HG03558 (cell line): ENCODE data around the gene MIER3.
"Not testable (repeated sequence)": the region's sequence is repeated elsewhere in the genome, so short reads cannot be mapped to it uniquely, and the experiment has no call there.

Experiments used
- ATAC-seq: cut with Tn5 transposase; IDR thresholded peaks from one replicate; pipeline ENCODE4 v1.9.1; 2021; ENCODE audit warnings: moderate number of reproducible peaks; ENCODE audit not compliant: unreplicated experiment; ENCODE audit errors: extremely low read depth

MIER3 gene, protein sequence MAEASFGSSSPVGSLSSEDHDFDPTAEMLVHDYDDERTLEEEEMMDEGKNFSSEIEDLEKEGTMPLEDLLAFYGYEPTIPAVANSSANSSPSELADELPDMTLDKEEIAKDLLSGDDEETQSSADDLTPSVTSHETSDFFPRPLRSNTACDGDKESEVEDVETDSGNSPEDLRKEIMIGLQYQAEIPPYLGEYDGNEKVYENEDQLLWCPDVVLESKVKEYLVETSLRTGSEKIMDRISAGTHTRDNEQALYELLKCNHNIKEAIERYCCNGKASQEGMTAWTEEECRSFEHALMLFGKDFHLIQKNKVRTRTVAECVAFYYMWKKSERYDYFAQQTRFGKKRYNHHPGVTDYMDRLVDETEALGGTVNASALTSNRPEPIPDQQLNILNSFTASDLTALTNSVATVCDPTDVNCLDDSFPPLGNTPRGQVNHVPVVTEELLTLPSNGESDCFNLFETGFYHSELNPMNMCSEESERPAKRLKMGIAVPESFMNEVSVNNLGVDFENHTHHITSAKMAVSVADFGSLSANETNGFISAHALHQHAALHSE

DNA sequence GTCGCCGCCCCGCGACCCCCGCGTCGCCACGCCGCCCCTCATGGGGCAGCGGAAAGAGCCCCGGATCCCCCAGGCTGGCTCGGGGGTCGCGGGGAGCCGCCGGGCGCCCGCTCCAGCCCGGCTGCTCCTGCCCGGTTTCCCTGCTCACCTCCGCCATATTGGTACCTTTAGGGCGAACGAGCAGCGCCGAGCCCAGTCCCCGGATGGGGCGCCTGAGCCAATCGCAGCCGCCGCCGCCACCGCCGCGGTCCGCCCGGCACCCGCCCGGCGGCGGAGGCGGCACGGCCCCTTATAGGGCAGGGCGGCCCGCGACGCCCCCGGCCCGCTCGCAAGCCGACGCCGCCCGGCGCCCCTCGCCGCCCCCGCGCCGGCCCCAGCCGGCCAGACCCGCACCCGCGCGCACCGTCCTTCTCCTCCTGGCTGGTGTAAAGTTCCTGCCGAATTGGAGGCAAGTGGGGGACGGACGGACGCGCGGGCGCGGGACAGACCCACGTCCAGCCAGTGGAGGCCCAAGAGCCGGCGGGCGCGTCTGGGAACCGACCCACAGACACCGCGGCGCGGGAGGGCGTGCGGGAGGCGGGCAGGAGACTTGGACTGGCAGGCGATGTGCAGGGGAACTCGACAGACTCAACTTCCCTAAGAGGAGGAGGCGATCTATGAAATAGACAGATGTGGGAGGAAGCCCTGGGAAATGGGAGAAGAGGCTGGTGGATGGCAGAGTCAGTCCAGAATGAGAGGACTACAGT lies at the start of gene MIER3:
TSS of gene MIER3 (minus strand) at position 178 of the 746 bp plus-strand sequence. CDS start at position 157, 21 bp downstream.
- peak; percentile 67 for ATAC-seq

GRCh38 chr5:56995596-56995995 lies 43.7 kb upstream of the MIER3 start:
- ATAC-seq, result no peak

- no peak for ATAC-seq
These were observed 41.3 kb upstream of the MIER3 start for GRCh38 chr5:56993241-56993640.

DNA sequence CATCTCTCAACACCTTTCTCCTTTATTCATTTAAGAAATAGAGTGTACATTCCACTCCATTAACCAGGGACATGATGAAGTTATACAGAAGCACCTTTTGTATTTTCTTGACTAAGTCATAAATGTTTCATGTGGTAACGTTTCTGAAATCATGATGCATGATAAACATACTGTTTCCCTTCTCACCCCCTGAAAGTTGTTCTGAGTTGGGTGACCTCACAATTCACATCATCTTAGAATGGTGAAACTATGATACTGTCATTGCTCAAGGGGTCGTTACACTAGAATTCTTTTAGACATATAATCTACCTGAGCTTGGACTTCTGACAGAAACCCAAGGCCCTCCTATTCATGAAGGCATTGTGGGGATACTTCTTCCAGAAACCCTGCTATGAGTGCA lies 37.8 kb upstream of the MIER3 start:
- no peak for ATAC-seq

GRCh38 chr5:56988490-56988889 lies 36.6 kb upstream of the MIER3 start:
- no peak for ATAC-seq

DNA sequence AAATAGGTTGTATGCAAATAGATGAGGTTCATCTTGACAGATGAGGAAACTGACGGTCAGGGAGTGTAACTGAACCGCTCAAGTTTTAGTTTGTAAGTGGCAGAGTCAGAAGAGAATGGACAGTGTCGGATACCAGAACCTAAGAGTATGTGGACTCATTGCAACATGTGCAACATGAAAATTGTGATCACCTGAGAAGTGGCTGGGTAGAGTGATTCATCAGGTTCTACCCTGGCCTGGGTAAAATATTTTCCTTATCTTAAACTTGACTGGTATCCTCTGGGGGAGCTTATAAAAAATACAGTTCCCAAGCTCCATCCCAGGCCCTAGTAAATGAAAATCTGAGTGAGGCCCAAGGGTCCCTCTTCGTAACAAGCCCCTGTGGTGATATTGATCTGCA lies 35.2 kb upstream of the MIER3 start:
- no peak for ATAC-seq

- peak; percentile 5 for ATAC-seq
These were observed 34.7 kb upstream of the MIER3 start for GRCh38 chr5:56986626-56986947.

DNA sequence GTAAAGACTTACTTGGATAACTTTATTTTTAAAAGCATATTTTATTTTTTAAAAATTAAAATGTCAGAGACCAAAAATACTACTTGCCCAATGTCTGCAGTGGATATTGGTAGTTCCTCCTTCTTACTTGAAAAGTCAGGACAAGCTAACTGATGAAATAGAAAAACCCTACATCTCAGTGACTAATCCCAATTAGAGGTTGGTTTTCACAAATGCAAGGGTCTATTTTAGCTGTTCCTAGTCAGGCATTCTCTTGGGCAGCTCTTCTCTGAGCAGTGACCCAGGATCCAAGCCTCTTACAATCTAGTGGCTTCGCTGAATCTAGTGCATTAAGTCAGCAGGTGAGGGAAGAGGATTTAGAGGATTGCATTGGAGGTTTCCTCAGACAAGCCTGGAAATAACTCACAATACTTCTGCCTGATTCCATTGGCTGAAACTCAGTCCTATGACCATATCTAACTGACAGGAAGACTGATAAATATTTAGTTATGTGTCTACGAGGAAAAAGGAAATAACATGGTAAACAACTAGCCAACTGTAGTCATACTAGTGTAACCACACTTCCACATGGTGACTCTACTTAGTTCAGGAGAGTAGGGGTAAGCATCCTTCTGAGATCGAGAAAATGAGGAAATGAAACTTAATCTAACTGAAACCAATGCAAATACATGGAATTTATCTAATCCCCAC lies 34.2 kb upstream of the MIER3 start:
- peak; percentile 42 for ATAC-seq

- no peak for ATAC-seq
These were observed 32.5 kb upstream of the MIER3 start for GRCh38 chr5:56984445-56984844.

- ATAC-seq, result peak; percentile 49
These were observed 31.9 kb upstream of the MIER3 start for GRCh38 chr5:56983593-56984361.

DNA sequence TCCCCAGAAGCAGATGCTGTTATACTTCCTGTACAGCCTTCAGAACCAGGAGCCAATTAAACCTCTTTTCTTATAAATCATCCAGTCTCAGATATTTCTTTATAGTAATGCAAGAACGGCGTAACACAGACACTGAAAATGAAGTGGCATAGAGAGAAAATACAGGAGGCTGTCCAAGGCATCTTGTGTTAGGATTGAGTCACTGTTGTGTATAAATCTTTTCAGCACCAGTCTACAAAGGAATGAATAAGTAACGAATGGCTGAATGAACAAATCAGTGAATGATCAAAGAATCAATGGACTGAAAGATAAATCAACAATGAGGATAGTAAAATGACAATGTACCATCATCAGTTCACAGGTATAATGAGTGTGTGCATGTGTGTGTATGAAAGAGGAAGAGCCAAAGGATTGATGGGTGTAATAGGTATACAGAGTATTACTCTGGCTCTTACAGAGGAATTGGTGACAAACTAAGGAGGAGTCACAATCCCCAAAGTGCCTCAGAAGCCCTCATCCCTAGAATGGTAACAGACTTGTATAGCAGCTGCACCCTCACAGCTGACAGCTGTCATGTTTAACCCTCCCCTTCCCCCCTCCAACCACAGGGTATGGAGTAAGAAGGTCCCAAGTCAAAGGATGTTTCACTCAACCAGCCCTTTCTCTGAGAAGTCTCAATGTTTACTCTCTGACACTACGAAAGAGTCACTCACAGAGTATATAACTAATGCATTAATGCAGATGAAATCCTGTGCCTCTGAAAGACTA lies 29.8 kb upstream of the MIER3 start:
- ATAC-seq, result no peak

GRCh38 chr5:56979968-56980367 lies 28.0 kb upstream of the MIER3 start:
- no peak for ATAC-seq

DNA sequence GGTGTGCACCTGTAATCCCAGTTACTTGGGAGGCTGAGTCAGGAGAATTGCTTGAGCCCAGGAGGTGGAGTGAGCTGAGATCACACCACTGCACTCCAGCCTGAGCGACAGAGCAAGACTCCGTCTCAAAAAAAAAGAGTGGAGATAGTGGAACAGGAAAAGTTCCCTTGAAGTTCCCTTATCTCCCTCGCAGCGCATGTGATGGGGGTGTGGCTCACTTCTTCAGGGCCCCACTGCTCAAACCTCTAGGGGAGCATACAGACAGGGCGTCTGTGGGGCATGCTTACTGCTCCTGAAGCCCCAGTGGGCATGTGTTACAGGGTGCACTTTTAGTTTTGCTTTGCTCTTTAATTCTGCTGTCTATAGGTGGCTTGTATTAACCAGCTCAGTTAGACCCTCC lies 27.6 kb upstream of the MIER3 start:
- ATAC-seq, result not testable (repeated sequence)

DNA sequence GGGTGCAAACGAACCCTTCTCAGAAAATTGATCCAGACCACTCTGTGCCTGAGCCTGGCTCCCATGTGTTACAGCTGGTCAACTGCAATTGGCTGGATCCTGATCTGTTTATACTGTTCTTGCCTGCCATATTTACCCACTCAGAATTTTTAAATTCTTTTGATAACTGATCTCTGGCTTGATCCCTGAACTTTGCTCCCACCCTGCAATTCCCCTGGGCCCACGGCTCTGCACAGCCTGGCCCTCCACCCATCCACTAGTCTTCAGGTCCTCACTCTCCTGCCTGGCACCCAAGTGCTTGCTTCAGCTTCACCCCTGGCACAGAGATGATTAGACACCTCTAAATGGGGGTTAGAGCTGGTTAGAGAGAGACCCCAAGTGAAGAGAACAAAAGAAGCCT lies 25.9 kb upstream of the MIER3 start:
- ATAC-seq, result no peak

- ATAC-seq, result no peak
These were observed 25.1 kb upstream of the MIER3 start for GRCh38 chr5:56977021-56977420.

DNA sequence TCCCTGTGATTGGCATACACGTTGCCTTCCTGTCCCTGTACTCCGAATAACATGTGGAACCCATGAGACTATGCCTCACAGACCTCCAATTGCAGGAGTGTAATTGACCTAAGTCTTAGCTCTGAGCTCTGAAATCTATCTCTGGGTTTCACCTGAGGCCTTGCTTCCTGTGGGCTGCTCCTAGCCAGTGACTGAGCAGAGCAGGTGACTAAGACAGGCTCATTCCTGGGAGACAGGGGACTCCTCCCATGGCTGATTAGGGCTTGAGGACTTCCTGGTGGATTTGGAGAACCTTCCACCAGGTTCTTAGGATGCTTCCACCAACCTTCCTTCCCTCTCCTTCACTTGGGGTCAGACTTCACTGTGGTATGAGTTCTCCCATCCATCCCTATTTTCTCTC lies 22.3 kb upstream of the MIER3 start:
- no peak for ATAC-seq

DNA sequence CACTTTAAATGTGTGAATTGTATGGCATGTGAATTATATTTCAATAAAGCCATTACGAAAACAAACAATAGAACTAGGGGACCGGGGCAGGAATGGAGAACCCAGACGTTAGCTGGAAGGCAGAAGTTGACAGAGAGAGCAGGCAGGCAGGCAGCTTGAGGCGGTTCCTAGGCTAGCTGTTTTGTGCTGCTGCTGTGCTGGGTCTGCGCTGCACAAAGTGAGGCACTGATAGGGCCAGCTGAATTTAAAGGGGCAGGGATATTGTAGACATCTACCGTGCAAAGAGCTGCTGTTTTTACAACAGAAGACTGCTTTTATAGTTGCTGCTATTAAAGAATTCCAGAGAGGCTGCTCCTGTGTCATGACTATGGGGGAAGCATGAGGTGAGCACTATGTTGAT lies 21.6 kb upstream of the MIER3 start:
- ATAC-seq, result no peak

DNA sequence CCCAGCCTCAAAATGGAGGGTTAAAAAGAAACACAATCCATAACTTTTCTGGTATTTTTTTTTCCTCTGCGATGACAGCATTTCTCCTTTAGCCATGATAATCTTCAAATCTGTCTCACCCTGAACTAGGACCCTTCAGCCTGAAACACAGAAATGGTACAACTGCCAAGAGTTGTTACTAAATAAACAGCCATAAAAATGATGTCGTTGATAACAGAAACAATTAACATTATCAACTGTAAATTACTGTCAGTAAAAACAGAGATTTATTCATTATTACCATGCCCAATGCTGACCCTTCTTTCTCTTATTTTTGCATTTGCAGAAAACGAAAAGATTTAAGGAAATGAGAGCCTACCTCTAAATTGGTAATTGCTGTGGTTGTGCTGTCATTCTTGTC lies 19.4 kb upstream of the MIER3 start:
- ATAC-seq, result no peak

DNA sequence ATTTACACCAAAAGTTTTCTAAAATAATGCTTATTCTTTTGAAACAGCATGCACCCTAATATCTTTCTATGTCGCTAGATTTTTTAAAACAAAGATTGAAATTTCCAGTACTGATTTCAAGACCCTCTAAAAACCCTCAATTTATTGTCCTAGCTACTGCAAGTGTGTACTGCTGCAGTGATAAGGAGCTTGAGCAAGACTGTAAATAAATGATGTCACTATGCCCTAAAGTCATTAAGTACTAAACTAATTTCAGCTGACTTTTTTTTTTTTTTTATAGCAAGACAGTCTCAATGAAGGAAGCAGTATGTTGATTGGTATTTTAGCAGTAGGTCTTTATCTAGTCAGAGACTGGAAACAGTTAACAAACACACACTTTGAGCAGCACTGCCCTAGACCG lies 12.2 kb upstream of the MIER3 start:
- ATAC-seq, result no peak
